Karpas-422 (cell line): ENCODE results near the gene ZNF687. TPM values are rescaled to one million over a fixed set of nuclear protein-coding genes. Genes with fewer than 3 reads are reported as not detected.
A peak's percentile ranks its signal among the peaks of the same experiment; 100 is the strongest.

Experiments
- DNase-seq: peaks from one replicate; pipeline ENCODE4 v3.0.0-alpha.2; 2015
- H2AFZ ChIP-seq: fragments of 200-600 bp; sonication (generic); 2 replicates; pipeline ENCODE4 v1.6.1; 2014; ENCODE audit warnings: antibody characterized with exemption, low read length, mixed read lengths
- H3K27ac ChIP-seq: fragments of 200-600 bp; sonication (generic); 2 replicates; pipeline ENCODE4 v1.5.1; 2014; ENCODE audit warnings: mild to moderate bottlenecking, low read length, moderate library complexity
- H3K27me3 ChIP-seq: fragments of 200-600 bp; sonication (generic); 2 replicates; pipeline ENCODE4 v1.6.1; 2014; ENCODE audit warnings: low read length, mixed read lengths
- H3K36me3 ChIP-seq: fragments of 200-600 bp; sonication (generic); 2 replicates; pipeline ENCODE4 v1.6.1; 2014; ENCODE audit warnings: low read length, mixed read lengths; ENCODE audit not compliant: insufficient read depth
- H3K4me1 ChIP-seq: fragments of 200-600 bp; sonication (generic); 2 replicates; pipeline ENCODE4 v1.6.1; 2014; ENCODE audit warnings: mild to moderate bottlenecking, low read length, mixed read lengths
- H3K4me2 ChIP-seq: fragments of 200-600 bp; sonication (generic); 2 replicates; pipeline ENCODE4 v1.6.1; 2014; ENCODE audit warnings: low read length, low read depth, mild to moderate bottlenecking; ENCODE audit not compliant: poor library complexity, severe bottlenecking
- H3K4me3 ChIP-seq: fragments of 200-600 bp; sonication (generic); 2 replicates; pipeline ENCODE4 v1.5.1; 2014; ENCODE audit warnings: mild to moderate bottlenecking, antibody characterized with exemption, low read length, mixed read lengths
- H3K79me2 ChIP-seq: fragments of 200-600 bp; sonication (generic); 2 replicates; pipeline ENCODE4 v1.6.1; 2014; ENCODE audit warnings: mild to moderate bottlenecking, low read length, mixed read lengths
- H3K9ac ChIP-seq: fragments of 200-600 bp; sonication (generic); 2 replicates; pipeline ENCODE4 v1.6.0; 2014; ENCODE audit warnings: low read length
- H3K9me2 ChIP-seq: fragments of 200-600 bp; sonication (generic), shearing (Covaris generic); replicated peaks from 2 replicates; pipeline ENCODE4 v1.6.0; 2014; ENCODE audit warnings: mild to moderate bottlenecking, low read length, moderate library complexity; ENCODE audit not compliant: insufficient read depth
- H3K9me3 ChIP-seq: fragments of 300-700, 200-600 bp; sonication (generic); 2 replicates; pipeline ENCODE4 v1.6.1; 2014; ENCODE audit warnings: low read length, mixed read lengths
- H4K20me1 ChIP-seq: fragments of 200-600 bp; sonication (generic); 2 replicates; pipeline ENCODE4 v1.6.1; 2014; ENCODE audit warnings: mild to moderate bottlenecking, antibody characterized with exemption, low read length, low read depth; ENCODE audit not compliant: insufficient read depth
- total RNA-seq: library from RNA; depleted of rRNA; stranded (reverse); fragments of >200 nt; shearing (Covaris generic); gene quantifications from 2 replicates; pipeline ENCODE4 v1.2.3, GENCODE V29; 2014; ENCODE audit warnings: low replicate concordance; rRNA removed

The ZNF687 gene, protein sequence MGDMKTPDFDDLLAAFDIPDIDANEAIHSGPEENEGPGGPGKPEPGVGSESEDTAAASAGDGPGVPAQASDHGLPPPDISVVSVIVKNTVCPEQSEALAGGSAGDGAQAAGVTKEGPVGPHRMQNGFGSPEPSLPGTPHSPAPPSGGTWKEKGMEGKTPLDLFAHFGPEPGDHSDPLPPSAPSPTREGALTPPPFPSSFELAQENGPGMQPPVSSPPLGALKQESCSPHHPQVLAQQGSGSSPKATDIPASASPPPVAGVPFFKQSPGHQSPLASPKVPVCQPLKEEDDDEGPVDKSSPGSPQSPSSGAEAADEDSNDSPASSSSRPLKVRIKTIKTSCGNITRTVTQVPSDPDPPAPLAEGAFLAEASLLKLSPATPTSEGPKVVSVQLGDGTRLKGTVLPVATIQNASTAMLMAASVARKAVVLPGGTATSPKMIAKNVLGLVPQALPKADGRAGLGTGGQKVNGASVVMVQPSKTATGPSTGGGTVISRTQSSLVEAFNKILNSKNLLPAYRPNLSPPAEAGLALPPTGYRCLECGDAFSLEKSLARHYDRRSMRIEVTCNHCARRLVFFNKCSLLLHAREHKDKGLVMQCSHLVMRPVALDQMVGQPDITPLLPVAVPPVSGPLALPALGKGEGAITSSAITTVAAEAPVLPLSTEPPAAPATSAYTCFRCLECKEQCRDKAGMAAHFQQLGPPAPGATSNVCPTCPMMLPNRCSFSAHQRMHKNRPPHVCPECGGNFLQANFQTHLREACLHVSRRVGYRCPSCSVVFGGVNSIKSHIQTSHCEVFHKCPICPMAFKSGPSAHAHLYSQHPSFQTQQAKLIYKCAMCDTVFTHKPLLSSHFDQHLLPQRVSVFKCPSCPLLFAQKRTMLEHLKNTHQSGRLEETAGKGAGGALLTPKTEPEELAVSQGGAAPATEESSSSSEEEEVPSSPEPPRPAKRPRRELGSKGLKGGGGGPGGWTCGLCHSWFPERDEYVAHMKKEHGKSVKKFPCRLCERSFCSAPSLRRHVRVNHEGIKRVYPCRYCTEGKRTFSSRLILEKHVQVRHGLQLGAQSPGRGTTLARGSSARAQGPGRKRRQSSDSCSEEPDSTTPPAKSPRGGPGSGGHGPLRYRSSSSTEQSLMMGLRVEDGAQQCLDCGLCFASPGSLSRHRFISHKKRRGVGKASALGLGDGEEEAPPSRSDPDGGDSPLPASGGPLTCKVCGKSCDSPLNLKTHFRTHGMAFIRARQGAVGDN
- 21.3 and 33.5 TPM in 2 replicates for total RNA-seq

DNA sequence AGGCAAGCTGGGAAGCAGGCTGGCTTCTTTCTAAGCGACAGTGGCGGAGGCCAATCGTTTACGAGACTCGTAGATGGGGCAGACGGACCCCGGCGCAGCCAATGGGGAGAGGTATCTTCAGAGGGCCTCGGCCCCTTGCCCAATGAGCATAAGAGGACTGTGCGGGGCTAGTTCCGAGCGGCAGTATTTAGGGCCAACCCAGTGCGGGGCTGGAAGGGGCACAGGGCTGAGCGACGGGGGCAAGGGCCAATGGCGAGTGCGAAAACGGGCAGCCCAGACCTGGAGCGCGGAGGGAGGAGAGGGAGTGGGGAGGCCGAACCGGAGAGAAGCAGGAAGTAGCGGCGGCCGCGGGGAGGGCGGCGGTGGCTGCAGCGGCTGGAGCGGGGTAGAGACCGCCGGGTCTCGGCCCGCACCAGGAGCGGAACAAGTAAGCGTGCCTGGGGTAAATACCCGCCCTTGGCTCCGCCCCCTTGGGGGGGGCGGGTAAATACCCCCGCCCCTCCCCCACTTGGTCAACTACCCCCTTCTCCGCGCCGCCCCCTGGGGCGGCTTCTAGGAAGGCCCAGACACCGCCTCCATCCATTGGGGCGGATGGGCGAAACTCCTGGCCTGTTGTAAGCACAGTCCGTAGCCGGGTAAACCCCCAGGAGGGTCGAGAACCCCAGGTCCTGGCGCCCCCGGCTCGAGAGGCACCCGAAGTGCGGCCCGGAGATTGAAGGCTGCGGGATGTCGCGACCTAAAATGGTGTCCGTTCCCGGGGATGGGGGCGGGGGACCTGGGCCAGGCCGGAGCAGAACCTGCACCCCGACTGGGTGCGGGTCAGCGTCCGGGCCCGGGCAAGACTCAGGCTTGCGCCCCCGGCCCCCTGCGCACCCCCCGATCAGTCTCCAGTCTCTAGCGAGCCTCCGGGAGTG lies at the start of gene ZNF687:
TSS of gene ZNF687 (plus strand) at position 331 of the 914 bp plus-strand sequence. CDS start 3,993 bp downstream, outside the sequence.
- peak; percentile 100 for DNase-seq
- Histone ChIP-seq H2AFZ (peak within 1 kb of the TSS; percentile 78; the same call in 1 of the 2 replicates), H4K20me1 (peaks cover 8% of the 10 kb centered on the region; the same call in 1 of the 2 replicates), H3K27ac (peak within 1 kb of the TSS; percentile 88), H3K9ac (peak within 1 kb of the TSS; percentile 99), H3K79me2 (peaks cover 38% of the 10 kb centered on the region), H3K36me3 (peaks cover 4% of the 10 kb centered on the region; the same call in 1 of the 2 replicates), H3K4me1 (peaks cover 25% of the 10 kb centered on the region), H3K27me3 (no peaks in the 10 kb centered on the region), H3K9me3 (no peaks in the 10 kb centered on the region), H3K9me2 (no peaks in the 10 kb centered on the region), H3K4me2 (peak within 1 kb of the TSS; percentile 90), H3K4me3 (peak within 1 kb of the TSS; percentile 80)

DNA sequence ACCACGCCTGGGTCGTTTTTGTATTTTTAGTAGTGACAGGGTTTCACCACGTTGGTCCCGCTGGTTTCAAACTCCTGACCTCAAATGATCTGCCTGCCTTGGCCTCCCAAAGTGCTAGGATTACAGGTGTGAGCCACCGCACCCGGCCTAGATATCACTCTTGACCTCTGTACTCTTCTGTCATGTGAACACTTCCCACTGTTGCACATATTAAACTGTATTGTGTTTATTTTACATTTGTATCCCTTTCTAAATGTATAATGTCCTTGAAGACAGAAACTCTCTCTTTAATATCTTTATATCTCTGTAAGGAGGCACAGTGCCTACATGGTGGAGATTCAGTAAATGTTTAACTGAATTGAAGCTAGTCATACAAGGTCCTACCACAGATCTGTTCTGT lies 46.9 kb upstream of the ZNF687 start:
- H3K4me1 ChIP-seq: no peaks in the 10 kb centered on the region
- H3K27me3 ChIP-seq: no peaks in the 10 kb centered on the region
- H3K9me2 ChIP-seq: no peaks in the 10 kb centered on the region
- H3K9ac ChIP-seq: no peak overlapping the region
- no peaks in the 10 kb centered on the region; the same call in 1 of the 2 replicates for H4K20me1 ChIP-seq
- no peak overlapping the region for H2AFZ ChIP-seq
- no peak overlapping the region for H3K4me2 ChIP-seq
- H3K4me3 ChIP-seq: no peak overlapping the region
- peaks cover 7% of the 10 kb centered on the region for H3K79me2 ChIP-seq
- peaks cover 65% of the 10 kb centered on the region for H3K36me3 ChIP-seq
- no peaks in the 10 kb centered on the region for H3K9me3 ChIP-seq
- H3K27ac ChIP-seq: no peak overlapping the region
- no peak for DNase-seq

DNA sequence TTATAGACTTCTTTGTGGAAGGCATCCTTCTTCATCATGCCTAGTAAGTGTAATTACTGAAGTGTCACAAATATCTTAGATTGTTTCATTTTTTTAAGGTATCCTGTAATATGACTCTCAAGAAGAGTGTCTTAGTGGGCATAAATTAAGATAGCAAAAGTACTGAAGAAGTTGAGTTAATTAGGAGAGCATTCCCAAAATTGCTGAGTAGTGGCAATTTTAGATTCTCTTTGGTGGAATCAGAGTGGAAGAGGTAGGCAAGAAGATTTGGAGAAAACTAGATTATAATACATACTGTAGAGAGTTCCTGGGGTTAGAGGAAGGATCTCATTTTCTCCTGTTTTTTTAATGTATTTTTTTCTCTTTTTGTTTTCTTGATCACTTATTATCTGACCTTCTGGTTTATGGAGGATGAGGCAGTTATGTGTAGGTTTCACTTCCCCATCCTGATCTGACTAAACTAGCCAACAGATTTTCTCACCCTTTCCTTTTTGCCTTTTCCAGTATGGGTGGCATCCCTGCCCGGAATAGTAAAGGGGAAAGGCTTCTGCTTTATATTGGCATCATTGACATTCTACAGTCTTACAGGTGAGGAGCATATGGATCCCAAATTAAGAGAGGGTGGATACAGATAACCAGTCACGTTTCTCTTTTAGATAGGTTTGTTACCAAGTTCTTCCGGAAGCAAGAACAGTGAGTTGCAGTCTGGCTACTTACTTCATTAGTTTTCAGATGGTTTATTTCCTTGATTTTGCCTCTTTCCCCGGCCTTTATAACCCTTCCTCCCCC lies 44.2 kb upstream of the ZNF687 start:
- no peaks in the 10 kb centered on the region; the same call in 1 of the 2 replicates for H4K20me1 ChIP-seq
- no peaks in the 10 kb centered on the region for H3K9me3 ChIP-seq
- no peaks in the 10 kb centered on the region for H3K27me3 ChIP-seq
- H3K4me3 ChIP-seq: no peak overlapping the region
- no peak overlapping the region for H3K9ac ChIP-seq
- H3K4me2 ChIP-seq: no peak overlapping the region
- peak; percentile 55 for DNase-seq
- no peaks in the 10 kb centered on the region for H3K4me1 ChIP-seq
- no peaks in the 10 kb centered on the region for H3K9me2 ChIP-seq
- H2AFZ ChIP-seq: no peak overlapping the region
- peaks cover 7% of the 10 kb centered on the region for H3K79me2 ChIP-seq
- peaks cover 68% of the 10 kb centered on the region for H3K36me3 ChIP-seq
- no peak overlapping the region for H3K27ac ChIP-seq

DNA sequence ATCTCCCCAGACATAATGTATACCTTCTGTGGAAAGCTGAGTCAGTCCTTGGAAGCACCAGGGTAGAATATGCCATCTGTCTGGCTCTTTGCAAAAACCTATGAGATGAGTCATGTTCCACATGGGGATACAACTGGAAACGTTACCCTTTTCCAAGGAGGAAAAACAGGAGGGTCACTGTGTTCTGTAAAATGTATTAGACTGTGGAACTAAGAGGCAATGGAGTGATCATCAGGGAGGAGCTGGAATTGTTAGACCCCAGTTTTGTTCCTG lies 43.7 kb upstream of the ZNF687 start:
- H3K79me2 ChIP-seq: peaks cover 7% of the 10 kb centered on the region
- H3K9me3 ChIP-seq: no peaks in the 10 kb centered on the region
- H3K4me2 ChIP-seq: no peak overlapping the region
- H4K20me1 ChIP-seq: no peaks in the 10 kb centered on the region; the same call in 1 of the 2 replicates
- H3K36me3 ChIP-seq: peaks cover 74% of the 10 kb centered on the region
- no peak for DNase-seq
- H3K4me3 ChIP-seq: no peak overlapping the region
- no peaks in the 10 kb centered on the region for H3K27me3 ChIP-seq
- H2AFZ ChIP-seq: no peak overlapping the region
- no peak overlapping the region for H3K9ac ChIP-seq
- no peak overlapping the region for H3K27ac ChIP-seq
- H3K9me2 ChIP-seq: no peaks in the 10 kb centered on the region
- H3K4me1 ChIP-seq: no peaks in the 10 kb centered on the region

DNA sequence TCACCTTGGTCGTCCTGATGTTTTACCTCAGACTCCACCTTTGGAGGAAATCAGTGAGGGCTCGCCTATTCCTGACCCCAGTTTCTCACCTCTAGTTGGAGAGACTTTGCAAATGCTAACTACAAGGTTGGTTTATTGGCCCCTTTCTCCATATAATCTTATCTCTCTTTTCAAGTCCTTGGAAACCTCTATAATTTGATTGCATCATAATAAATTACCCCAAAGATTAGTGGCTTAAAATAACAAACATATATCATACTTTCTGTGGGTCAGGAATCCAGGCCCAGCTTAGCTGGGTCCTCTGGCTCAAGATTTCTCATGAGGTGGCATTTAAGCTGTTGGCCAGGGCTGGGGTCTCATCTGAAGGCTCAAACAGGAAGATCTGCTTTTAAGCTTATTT lies 39.7 kb upstream of the ZNF687 start:
- H3K9me2 ChIP-seq: no peaks in the 10 kb centered on the region
- no peak overlapping the region for H3K4me2 ChIP-seq
- H3K4me1 ChIP-seq: no peaks in the 10 kb centered on the region
- no peak overlapping the region for H2AFZ ChIP-seq
- H3K36me3 ChIP-seq: peaks cover 64% of the 10 kb centered on the region
- peaks cover 2% of the 10 kb centered on the region; the same call in 1 of the 2 replicates for H3K79me2 ChIP-seq
- no peaks in the 10 kb centered on the region for H3K27me3 ChIP-seq
- no peak overlapping the region for H3K27ac ChIP-seq
- no peak overlapping the region for H3K4me3 ChIP-seq
- no peaks in the 10 kb centered on the region for H4K20me1 ChIP-seq
- H3K9me3 ChIP-seq: no peaks in the 10 kb centered on the region
- DNase-seq: no peak
- H3K9ac ChIP-seq: no peak overlapping the region

DNA sequence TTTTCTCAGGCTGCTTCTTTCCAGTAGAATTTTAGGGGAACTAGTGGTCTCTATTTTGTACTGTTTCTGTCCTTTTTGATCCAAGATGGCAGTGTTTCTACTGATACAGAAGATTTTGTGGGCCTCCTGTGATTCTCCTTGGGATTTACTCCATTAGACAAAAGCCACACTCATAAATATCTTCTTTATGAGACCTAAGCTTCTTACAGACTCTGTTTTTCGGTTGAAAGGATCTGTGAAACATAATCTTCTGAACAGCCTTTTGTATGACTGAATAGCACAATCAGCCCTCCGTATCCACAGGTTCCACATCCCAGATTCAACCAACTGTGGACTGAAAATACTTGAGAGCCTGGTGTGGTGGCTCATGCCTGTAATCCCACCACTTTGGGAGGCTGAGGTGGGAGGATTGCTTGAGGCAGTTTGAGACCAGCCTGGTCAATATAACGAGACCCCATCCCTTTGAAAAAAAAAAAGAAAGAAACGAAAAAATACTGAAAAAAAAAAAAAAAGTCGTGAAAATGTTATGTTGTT lies 38.3 kb upstream of the ZNF687 start:
- H3K27ac ChIP-seq: no peak overlapping the region
- peaks cover 63% of the 10 kb centered on the region for H3K36me3 ChIP-seq
- no peaks in the 10 kb centered on the region for H4K20me1 ChIP-seq

DNA sequence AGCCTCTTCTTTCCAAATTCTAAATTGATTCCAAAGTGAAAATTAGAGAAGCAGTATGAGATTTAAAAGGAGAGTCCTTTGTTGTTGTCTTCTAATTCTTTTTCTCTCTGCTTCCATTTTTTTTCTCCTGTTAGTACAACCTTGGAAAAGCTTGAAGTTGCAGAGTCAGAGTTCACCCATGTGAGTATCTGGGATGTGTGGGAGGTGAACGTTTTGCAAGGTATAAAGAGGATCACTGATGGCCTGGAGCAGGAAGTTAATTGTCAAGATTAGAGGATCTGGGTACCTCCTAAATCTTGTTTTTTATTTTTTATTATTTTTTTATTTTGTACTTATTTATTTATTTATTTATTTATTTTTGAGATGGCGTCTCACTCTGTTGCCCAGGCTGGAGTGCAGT lies 35.3 kb upstream of the ZNF687 start:
- H3K9me3 ChIP-seq: no peaks in the 10 kb centered on the region
- H3K4me2 ChIP-seq: no peak overlapping the region
- H3K9me2 ChIP-seq: no peaks in the 10 kb centered on the region
- no peaks in the 10 kb centered on the region for H4K20me1 ChIP-seq
- no peak overlapping the region for H3K27ac ChIP-seq
- H3K4me3 ChIP-seq: no peak overlapping the region
- no peaks in the 10 kb centered on the region for H3K27me3 ChIP-seq
- peaks cover 59% of the 10 kb centered on the region for H3K36me3 ChIP-seq
- H3K9ac ChIP-seq: no peak overlapping the region
- no peaks in the 10 kb centered on the region for H3K4me1 ChIP-seq
- H2AFZ ChIP-seq: no peak overlapping the region
- no peak for DNase-seq
- H3K79me2 ChIP-seq: no peaks in the 10 kb centered on the region

More for the DNA sequence above, 38.3 kb upstream of the ZNF687 start:
- Histone ChIP-seq H3K4me3 (no peak overlapping the region), H3K4me2 (no peak overlapping the region), H3K4me1 (no peaks in the 10 kb centered on the region), H3K9me2 (no peaks in the 10 kb centered on the region), H3K79me2 (no peaks in the 10 kb centered on the region), H3K9me3 (no peaks in the 10 kb centered on the region), H2AFZ (no peak overlapping the region), H3K27me3 (no peaks in the 10 kb centered on the region), H3K9ac (no peak overlapping the region)
- DNase-seq: no peak
